ENCODE results near the gene SDE2.
"Not testable (repeated sequence)": the region's sequence is repeated elsewhere in the genome, so short reads cannot be mapped to it uniquely, and the experiment has no call there.

Gene SDE2
- 27.3 to 48.7 (median 39.6) reads per million in 17 experiments for total RNA-seq

- DNase-seq = peak; percentile 99 to 100 (median 100)
Measured at GRCh38 chr1:225999227-225999911, at the start of gene SDE2. Gene SDE2 (minus strand): TSS chr1:225999343. CDS start chr1:225999312, 31 bp downstream.

DNA sequence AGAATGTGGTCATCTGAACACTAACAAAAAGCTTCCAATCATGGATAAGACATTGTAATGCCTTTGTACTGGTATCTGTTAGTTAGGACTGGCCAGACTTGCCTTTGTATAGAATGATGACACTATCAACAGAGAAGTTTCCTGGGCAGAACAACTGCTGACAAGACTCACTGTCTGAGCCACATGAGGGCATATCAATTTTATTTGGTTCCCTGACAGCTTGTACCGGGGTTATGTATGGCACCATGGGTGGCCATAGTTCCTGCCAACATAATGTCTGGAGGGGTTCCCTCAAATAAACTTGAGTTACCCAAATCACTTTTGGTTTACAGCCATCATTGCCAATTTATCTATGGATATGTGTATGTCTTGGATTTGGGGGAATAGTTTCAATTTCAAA lies 49.7 kb upstream of the SDE2 start:
- no peak for DNase-seq

- DNase-seq = no peak
Measured at GRCh38 chr1:226047495-226047894, 48.4 kb upstream of the SDE2 start.

DNA sequence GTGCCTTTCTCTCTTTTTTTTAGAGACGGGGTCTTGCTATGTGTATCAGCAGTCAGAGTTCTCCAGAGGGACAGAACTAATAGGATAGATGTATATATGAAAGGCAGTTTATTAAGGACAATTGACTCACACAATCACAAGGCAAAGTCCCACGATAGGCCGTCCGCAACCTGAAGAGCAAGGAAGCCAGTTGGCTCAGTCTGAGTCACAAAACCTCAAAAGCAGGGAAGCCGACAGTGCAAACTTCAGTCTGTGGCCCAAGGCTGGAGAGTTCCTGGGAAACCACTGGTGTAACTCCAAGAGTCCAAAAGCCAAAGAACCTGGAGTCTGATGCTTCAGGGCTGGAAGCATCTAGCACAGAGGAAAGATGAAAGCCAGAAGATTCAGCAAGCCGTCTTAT lies 47.1 kb upstream of the SDE2 start:
- peak; percentile 76 to 84 (median 80) for DNase-seq

- peak in 3 of 4 experiments; percentile 46 to 58 (median 48) for DNase-seq
Measured at GRCh38 chr1:226044514-226045101, 45.5 kb upstream of the SDE2 start.

- DNase-seq = no peak
Measured at GRCh38 chr1:226041419-226041818, 42.3 kb upstream of the SDE2 start.

- DNase-seq = no peak
Measured at GRCh38 chr1:226038661-226039060, 39.5 kb upstream of the SDE2 start.

- DNase-seq = no peak
Measured at GRCh38 chr1:226035915-226036314, 36.8 kb upstream of the SDE2 start.

DNA sequence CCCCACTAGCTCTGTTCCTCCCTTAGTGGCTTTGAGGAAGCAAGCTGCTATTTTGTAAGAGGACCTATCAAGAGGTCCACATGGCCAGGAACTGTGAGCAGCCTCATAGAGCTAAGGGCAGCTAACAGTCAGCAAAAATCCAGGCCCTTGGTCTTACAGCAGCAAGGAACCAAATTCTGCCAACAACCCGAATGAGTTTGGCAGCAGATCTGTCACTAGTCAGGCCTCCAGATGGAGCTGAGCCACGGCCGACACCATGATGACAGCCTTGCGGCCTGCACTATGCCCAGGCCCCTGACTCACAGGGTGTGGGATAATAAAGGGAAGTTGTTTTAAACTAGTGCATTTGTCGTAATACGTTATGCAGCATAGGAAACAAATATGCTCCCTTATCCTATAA lies 35.3 kb upstream of the SDE2 start:
- DNase-seq = peak; percentile 96 to 100 (median 98)

DNA sequence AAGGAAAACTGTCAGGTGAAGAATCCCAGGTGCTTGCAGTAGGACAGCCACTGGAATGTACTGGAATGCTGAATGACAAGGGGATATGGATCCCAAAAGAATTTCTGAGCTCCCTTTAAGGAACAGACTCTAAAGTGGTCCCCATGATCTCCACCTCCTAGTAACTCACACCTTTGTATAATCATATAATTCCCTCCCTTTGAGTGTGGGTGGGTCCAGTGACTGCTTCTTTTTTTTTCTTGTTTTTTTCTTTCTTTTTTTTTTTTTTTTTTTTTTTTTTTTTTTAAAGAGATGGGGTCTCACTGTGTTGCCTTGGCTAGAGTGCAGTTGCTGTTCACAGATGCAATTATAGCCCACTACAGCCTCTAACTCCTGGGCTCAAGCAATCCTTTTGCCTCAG lies 34.8 kb upstream of the SDE2 start:
- DNase-seq = no peak

GRCh38 chr1:226033582-226033981 lies 34.4 kb upstream of the SDE2 start:
- peak; percentile 31 to 73 (median 68) for DNase-seq

DNA sequence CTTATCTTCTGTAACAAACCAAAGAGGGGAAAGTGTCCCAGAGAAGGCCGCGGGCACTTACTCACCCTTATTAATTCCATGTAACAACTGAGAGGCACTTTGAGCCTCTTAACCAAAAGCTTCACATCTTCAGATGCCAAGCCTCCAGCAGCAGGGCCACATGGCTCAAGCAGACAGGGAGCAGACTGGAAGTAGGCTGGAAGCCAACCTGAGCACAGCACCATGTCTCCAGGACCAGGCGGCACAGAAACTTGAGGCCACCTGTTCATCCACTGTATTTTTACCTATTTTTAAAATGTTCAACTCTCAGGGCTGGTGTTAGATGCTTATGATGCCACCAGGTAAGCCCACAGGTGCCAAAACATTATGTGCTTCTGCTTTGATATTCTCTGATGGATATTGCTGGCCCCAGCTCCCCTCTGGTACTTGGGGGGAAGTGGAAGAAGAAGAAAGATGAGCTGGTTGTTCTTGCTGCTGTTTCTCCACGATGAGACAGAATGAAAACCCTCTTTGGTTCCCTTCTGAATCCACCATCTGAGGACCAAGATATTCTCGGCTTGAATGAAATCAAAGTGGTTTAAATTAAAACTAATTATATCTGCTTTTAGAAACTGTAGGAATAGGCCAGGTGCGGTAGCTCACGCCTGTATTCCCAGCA lies 30.6 kb upstream of the SDE2 start:
- no peak for DNase-seq

DNA sequence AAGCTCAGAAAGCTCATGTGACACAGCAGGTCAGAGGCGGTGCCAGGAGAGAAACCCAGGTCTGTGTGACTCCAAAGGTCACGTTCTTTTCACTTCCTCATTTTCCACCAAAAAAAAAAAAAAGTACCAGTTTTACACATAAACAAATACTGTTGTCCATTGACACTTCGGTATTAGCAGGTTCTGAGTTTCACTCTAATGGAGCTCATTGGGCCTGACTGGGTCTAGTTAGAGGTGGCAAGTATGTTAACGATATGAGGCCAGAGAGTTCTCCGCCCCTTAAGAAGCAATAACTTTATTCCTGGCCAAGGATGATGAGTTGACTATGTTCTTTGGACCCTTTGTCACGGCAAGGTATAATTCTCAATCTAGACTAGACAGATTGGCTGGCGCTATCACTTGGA lies 30.0 kb upstream of the SDE2 start:
- DNase-seq = peak; percentile 73 to 93 (median 86)

DNA sequence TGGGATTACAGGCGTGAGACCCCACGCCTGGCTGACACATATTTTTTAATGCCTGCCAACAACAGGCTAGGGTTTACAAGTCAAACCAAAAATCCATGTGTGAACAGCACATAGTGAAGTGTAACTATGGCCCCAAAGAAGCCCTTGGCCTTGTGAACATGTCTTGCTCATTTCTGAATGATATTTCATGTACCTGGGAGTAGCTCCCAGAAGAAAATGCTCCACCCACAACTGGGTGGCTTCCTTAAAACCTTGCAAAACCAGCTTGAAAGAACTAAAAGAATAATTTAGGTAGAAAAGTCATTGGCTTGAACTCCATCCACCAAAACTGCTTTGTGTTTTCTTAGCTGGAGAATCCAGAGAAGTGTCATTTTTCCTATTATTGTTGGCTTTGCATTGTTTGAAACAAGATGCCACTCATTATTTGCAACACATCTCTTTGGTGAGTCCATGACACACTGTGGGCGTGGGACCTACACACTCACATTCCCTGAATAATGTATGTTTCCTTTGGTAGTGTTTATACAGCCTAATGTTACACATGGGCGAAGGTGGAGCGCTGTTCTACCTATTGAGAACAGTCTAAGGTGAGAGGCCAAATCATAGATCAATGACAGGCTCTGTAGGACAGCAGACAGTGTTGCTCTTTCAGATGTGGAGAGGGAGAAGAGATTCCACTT lies 28.5 kb upstream of the SDE2 start:
- peak; percentile 29 to 53 (median 44) for DNase-seq

GRCh38 chr1:226026833-226027232 lies 27.7 kb upstream of the SDE2 start:
- DNase-seq = no peak

- DNase-seq = no peak
Measured at GRCh38 chr1:226023735-226024134, 24.6 kb upstream of the SDE2 start.

GRCh38 chr1:226021801-226022200 lies 22.7 kb upstream of the SDE2 start:
- no peak for DNase-seq

DNA sequence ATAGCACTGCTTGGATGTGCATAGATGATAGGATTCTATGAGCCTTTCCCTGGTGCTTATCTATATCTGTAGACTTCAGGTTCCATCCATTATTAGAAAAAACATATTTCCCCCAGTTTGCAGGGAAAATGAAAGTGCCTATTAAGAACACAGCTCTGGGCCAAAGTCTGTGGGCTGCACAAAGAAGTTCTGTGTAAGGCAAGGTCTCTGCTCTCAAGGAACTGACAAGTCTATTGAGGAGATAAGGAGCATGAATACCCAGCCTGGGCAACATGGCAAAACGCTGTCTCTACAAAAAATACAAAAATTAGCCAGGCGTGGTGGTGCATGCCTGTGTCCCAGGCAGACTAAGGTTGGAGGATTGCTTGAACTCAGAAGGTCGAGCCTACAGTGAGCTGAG lies 22.3 kb upstream of the SDE2 start:
- no peak for DNase-seq

DNA sequence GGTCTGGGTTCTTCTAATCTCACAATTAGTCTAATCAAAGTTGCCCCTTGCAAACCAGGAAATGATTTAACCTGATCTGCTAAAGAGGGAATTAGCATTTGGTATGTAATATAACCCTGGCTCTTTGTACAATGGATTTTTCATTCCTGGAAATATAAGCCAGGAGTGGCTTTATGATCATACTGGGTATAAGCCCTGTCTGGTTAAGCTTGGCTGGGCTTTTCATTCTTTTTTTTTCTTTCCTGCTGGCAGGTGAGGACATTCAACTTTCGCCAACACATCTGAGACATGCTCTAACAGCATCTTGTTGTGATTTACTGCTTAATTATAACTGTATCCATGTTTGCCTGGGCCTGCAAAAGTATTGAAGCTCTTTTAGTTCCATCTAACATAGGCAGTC lies 20.4 kb upstream of the SDE2 start:
- no peak for DNase-seq

DNA sequence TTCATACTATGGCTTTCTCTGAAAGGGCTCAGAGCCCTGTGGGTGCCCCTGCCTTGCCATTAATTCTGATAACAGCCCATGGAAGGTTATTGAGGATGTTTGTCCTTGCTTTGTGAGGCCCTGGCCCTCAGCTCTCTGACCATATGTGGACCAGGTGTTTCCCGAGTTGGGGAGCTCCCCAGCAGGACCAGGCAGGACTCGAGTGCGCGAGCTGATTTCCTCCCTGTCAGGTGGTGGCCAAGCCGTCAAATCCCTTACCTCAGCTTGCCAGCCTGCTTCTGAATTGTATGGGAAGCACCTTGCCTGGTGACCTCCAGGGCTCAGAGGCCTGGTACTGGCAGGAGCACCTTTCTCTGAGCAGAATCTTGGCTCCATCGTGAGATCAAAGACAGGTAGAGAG lies 17.9 kb upstream of the SDE2 start:
- DNase-seq = no peak

GRCh38 chr1:226009650-226010044 lies 10.5 kb upstream of the SDE2 start:
- DNase-seq = no peak

DNA sequence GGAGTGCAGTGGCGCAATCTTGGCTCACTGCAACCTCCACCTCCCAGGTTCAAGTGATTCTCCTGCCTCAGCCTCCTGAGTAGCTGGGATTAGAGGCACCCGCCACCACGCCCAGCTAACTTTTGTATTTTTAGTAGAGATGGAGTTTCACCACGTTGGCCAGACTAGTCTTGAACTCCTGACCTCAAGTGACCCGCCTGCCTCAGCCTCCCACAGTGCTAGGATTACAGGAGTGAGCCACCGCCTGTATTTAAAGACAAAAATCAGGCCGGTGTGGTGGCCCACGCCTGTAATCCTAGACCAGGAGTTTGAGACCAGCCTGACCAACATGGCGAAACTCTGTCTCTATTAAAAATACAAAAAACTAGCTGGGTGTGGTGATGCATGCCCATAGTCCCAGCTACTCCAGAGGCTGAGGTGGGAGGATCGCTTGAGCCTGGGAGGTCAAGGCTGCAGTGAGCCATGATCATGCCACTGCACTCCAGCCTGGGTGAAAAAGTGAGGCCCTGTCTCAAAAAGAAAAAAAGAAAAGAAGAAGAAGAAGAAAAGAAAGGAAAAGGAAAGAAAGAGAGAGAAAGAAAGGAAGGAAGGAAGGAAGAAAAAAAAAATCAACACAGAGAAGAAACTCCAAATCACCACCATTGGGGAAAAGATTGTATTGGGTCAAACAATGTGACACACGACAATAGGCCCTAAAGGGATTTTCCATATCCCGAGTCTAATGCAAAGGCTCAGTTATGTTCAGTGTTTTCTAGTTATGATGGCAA lies 8.2 kb upstream of the SDE2 start:
- not testable (repeated sequence) for DNase-seq

DNA sequence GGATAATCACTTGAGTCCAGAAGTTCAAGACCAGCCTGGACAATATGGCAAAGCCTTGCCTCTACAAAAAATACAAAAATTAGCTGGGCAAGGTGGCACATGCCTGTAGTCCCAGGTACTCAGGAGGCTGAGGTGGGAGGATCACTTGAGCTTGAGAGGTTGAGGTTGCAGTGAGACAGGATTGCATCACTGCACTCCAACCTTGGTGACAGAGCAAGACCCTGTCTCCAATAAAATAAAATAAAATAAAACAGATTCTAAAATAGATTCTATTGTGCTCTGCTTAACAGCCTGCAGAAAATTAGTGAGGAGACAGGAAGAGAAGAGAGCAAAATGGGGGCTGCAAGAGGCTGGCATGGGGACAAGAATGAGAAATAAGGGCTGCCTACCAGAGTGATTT lies 7.5 kb upstream of the SDE2 start:
- no peak for DNase-seq
